ENCODE measurements around the gene MANSC4. TPM values are rescaled to one million over a fixed set of nuclear protein-coding genes. Genes with fewer than 3 reads are reported as not detected.

MANSC4 gene
- total and polyA plus RNA-seq, 10 of the 15 experiments (the other 5 are each of a cell fraction or from before 2014, with no cell fraction given) = 0.18 to 0.21 (median 0.19) TPM; not detected in 7

DNA sequence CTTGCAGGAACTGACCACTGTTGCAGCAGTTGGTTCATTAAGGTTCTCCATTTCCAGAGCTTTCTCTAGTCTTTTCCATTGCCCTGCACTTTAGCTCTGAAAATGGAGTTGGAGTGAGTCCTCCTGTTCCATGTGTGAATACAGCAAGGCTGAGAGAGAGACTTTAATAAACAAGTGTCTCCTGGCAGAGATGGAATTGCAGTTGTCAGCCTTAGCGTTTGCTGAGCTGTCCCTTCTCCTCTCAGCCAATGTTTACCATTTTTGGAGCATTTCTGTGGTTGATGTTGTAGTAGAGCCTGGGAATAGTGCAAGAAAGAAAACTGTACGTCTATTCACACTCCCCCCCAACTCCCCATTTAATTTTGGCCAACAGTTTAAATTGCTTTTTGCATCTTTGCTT, 7.5 kb upstream of the MANSC4 start:
- ChIA-PET RAD21 (ENCODE audit: unreplicated experiment) (interaction anchor here (1.1 to 1.9 kb wide), 2 partner anchors 34 to 55 kb away, joined by 3 to 9 read pairs; no protein-coding TSS in a partner anchor), CTCF (interaction anchor here (0.6 to 1.7 kb wide), 3 partner anchors 34 to 261 kb away, joined by 3 to 8 read pairs (median 4); no protein-coding TSS in a partner anchor), SMC1A (ENCODE audit: uncharacterized antibody, unreplicated experiment) (interaction anchor here (0.6 to 1.0 kb wide), 2 partner anchors 17 to 28 kb away, joined by 3 read pairs; no protein-coding TSS in a partner anchor), POLR2A (interaction anchor here (0.6 to 1.4 kb wide), 3 partner anchors 14 to 1675 kb away, joined by 3 to 5 read pairs (median 4); no protein-coding TSS in a partner anchor)
- WGBS (ENCODE audit: insufficient coverage, insufficient replicate concordance, low lambda C conversion rate, missing lambda C conversion rate) = 100% methylated on average over 2 of the region's 2 CpGs
- BruUV-seq (replicated peaks) = no TSS peak
- Histone ChIP-seq H3K4me2 (ENCODE audit: control insufficient read depth, insufficient read depth) (no peak overlapping the region; the same call in 1 of the 2 replicates), H3K36me3 (ENCODE audit: control insufficient read depth in 2 of 2, insufficient read depth in 2 of 2, low read length in 1 of 2) (peaks cover 0 to 9% of the 10 kb centered on the region in 2 experiments; a peak in 1 of 4 replicates), H4K20me1 (ENCODE audit: control insufficient read depth, insufficient read depth) (no peaks in the 10 kb centered on the region), H2AFZ (ENCODE audit: control insufficient read depth, low read depth, low read length) (no peak overlapping the region), H3K9me3 (replicated peaks; ENCODE audit: control insufficient read depth, insufficient read depth, low read length) (no peaks in the 10 kb centered on the region), H3K27ac (ENCODE audit: control insufficient read depth, insufficient read depth) (no peak overlapping the region), H3K4me1 (ENCODE audit: control insufficient read depth, insufficient read depth, low read length) (no peaks in the 10 kb centered on the region), H3K9ac (ENCODE audit: control insufficient read depth, insufficient read depth, low read length) (no peak overlapping the region), H3K27me3 (replicated peaks in 1 of 2; ENCODE audit: control insufficient read depth in 2 of 2, insufficient read depth in 2 of 2, low read length in 1 of 2) (no peaks in the 10 kb centered on the region), H3K4me3 (no peak overlapping the region), H3K79me2 (ENCODE audit: control insufficient read depth, insufficient read depth, low read length) (peaks cover 5% of the 10 kb centered on the region)
- in situ Hi-C loops (cut with MboI) (no loop called here), intact Hi-C loops (cut with micrococcal nuclease; ENCODE audit: unreplicated experiment) (no loop called here)
- no peak for DNase-seq (ENCODE audit: low read depth, low spot score)
- FAIRE-seq = no peak
- no peak for ATAC-seq
- no peak for TF ChIP-seq TCF7 (IDR thresholded peaks at IDR 0.05; ENCODE audit: borderline replicate concordance)
- TF ChIP-seq ZNF217 (IDR thresholded peaks at IDR 0.05) = no peak
- no peak for TF ChIP-seq EED (IDR thresholded peaks at IDR 0.05; ENCODE audit: low read depth)
- no peak for TF ChIP-seq CHD2 (IDR thresholded peaks at IDR 0.05; ENCODE audit: borderline replicate concordance, low read depth, low read length)
- no peak for TF ChIP-seq IRF4 (IDR thresholded peaks at IDR 0.05; ENCODE audit: low read depth, low read length)
- TF ChIP-seq TCF12 (IDR thresholded peaks at IDR 0.05; ENCODE audit: low read depth, low read length) = no peak
- no peak for TF ChIP-seq ASH2L (IDR thresholded peaks at IDR 0.05; ENCODE audit: borderline replicate concordance, low read depth)
- TF ChIP-seq, protein P1, sequence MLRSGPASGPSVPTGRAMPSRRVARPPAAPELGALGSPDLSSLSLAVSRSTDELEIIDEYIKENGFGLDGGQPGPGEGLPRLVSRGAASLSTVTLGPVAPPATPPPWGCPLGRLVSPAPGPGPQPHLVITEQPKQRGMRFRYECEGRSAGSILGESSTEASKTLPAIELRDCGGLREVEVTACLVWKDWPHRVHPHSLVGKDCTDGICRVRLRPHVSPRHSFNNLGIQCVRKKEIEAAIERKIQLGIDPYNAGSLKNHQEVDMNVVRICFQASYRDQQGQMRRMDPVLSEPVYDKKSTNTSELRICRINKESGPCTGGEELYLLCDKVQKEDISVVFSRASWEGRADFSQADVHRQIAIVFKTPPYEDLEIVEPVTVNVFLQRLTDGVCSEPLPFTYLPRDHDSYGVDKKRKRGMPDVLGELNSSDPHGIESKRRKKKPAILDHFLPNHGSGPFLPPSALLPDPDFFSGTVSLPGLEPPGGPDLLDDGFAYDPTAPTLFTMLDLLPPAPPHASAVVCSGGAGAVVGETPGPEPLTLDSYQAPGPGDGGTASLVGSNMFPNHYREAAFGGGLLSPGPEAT (IDR thresholded peaks at IDR 0.05; ENCODE audit: low read depth) = no peak
- no peak for TF ChIP-seq ZNF687 (IDR thresholded peaks at IDR 0.05)
- no peak for TF ChIP-seq NFYA (IDR thresholded peaks at IDR 0.05; ENCODE audit: borderline replicate concordance, low read depth, low read length)
- TF ChIP-seq BHLHE40 (IDR thresholded peaks at IDR 0.05; ENCODE audit: borderline replicate concordance in 1 of 2, low read depth in 2 of 2, low read length in 1 of 2) = no peak
- TF ChIP-seq, protein P2, sequence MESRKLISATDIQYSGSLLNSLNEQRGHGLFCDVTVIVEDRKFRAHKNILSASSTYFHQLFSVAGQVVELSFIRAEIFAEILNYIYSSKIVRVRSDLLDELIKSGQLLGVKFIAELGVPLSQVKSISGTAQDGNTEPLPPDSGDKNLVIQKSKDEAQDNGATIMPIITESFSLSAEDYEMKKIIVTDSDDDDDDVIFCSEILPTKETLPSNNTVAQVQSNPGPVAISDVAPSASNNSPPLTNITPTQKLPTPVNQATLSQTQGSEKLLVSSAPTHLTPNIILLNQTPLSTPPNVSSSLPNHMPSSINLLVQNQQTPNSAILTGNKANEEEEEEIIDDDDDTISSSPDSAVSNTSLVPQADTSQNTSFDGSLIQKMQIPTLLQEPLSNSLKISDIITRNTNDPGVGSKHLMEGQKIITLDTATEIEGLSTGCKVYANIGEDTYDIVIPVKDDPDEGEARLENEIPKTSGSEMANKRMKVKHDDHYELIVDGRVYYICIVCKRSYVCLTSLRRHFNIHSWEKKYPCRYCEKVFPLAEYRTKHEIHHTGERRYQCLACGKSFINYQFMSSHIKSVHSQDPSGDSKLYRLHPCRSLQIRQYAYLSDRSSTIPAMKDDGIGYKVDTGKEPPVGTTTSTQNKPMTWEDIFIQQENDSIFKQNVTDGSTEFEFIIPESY (IDR thresholded peaks at IDR 0.05) = no peak
- no peak for TF ChIP-seq SIX5 (IDR thresholded peaks at IDR 0.05; ENCODE audit: low read depth, low read length, severe bottlenecking)
- no peak for TF ChIP-seq MEF2A (IDR thresholded peaks at IDR 0.05; ENCODE audit: insufficient read depth, low read depth, low read length)
- no peak for TF ChIP-seq YY1 (IDR thresholded peaks at IDR 0.05; ENCODE audit: low read depth, low read length)
- TF ChIP-seq CEBPB (IDR thresholded peaks at IDR 0.05; ENCODE audit: borderline replicate concordance in 1 of 2, low read depth in 2 of 2, low read length in 2 of 2) = no peak
- TF ChIP-seq HDAC2 (IDR thresholded peaks at IDR 0.05) = no peak

Data from GM12878 (cell line).